ENCODE results near the gene ZNF292.
"Not testable (repeated sequence)": the region's sequence is repeated elsewhere in the genome, so short reads cannot be mapped to it uniquely, and the experiment has no call there.

ZNF292 gene

GRCh38 chr6:87152526-87152955, 2.8 kb upstream of the ZNF292 start:
- H3K36me3 ChIP-seq (ENCODE audit: control insufficient read depth, insufficient read depth, low read length) = no peaks in the 10 kb centered on the region
- H3K27me3 ChIP-seq (replicated peaks; ENCODE audit: control insufficient read depth, insufficient read depth, low read length) = no peaks in the 10 kb centered on the region
- H3K4me3 ChIP-seq (replicated peaks; ENCODE audit: low read depth, low read length) = peak overlapping the region; percentile 72
- no peak for DNase-seq (ENCODE audit: extremely low read depth, insufficient read length)
- TF ChIP-seq, protein P1, sequence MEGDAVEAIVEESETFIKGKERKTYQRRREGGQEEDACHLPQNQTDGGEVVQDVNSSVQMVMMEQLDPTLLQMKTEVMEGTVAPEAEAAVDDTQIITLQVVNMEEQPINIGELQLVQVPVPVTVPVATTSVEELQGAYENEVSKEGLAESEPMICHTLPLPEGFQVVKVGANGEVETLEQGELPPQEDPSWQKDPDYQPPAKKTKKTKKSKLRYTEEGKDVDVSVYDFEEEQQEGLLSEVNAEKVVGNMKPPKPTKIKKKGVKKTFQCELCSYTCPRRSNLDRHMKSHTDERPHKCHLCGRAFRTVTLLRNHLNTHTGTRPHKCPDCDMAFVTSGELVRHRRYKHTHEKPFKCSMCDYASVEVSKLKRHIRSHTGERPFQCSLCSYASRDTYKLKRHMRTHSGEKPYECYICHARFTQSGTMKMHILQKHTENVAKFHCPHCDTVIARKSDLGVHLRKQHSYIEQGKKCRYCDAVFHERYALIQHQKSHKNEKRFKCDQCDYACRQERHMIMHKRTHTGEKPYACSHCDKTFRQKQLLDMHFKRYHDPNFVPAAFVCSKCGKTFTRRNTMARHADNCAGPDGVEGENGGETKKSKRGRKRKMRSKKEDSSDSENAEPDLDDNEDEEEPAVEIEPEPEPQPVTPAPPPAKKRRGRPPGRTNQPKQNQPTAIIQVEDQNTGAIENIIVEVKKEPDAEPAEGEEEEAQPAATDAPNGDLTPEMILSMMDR (IDR thresholded peaks at IDR 0.05; ENCODE audit: insufficient read depth, low read length, poor library complexity, severe bottlenecking) = no peak

DNA sequence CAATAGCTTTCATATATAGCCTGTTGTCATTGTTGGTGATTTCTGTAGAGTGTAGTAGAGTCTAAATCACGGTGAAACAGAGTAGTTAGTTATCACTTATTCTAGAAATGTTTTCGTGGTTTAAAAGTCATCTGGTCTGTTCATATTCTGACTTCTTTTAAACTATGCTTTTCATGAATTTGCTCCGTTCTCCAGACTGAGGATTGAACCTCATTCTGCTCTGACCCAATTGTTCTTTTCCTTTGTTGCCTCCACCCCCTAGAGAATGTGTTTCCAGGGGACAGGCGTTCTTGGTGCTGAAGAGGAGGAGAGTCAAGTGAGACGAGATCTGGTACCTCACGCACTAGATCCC, 748 bp upstream of the ZNF292 start:
- DNase-seq (ENCODE audit: extremely low read depth, insufficient read length) = no peak
- no peaks in the 10 kb centered on the region for H3K36me3 ChIP-seq (ENCODE audit: control insufficient read depth, insufficient read depth, low read length)
- H3K4me3 ChIP-seq (replicated peaks; ENCODE audit: low read depth, low read length) = peak overlapping the region; percentile 72
- TF ChIP-seq, protein P1 (IDR thresholded peaks at IDR 0.05; ENCODE audit: insufficient read depth, low read length, poor library complexity, severe bottlenecking) = no peak
- no peaks in the 10 kb centered on the region for H3K27me3 ChIP-seq (replicated peaks; ENCODE audit: control insufficient read depth, insufficient read depth, low read length)

DNA sequence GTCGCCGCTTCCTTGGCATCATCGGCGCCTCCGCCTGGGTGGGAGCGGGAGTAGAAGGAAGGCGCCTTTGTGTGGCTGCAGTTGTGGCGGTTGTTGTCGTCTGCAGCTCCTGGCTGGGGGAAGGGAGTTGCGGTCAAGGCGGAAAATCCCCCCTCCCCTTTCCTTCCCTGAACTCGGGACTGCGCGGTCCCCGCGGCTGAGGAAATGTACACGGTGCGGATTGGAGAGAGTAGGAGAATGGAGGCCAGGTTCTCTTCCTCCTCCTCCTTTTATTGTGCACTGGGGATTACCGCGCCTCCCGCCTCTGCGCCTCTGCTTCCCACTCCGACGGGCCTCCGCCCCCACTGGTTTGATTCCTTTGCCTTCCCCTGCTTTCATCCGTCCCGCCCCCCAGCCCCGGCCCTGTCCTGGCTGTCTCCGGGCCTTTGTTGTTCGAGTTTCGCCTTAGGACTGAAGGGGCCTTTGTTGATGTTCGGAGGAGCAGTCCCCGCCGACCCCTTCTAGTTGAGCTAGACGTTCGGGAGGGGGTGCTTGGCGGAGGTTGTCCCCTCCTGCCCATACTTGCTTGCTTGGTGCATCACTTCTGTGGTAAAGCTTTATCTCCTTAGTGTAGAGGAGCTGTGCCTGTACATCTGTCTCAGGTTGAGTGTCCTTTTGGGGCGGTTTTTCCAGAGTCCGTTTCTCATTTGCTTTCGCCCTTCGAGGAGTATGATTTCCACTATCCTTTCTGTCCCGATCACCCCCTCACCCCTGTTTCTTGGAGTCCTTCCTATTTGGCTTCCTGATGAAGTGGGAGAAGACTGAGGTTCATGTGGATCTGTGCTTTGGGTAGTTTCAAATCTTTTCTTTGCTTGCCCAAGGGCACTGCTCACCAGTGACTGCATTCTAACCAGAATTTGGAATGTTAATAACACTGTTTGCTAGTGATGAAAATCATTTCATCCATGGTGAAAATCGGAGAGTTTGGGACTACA, 764 bp downstream of the ZNF292 start:
- no peak for DNase-seq (ENCODE audit: extremely low read depth, insufficient read length)
- TF ChIP-seq, protein P1 (IDR thresholded peaks at IDR 0.05; ENCODE audit: insufficient read depth, low read length, poor library complexity, severe bottlenecking) = peak; percentile 2
- no peaks in the 10 kb centered on the region for H3K36me3 ChIP-seq (ENCODE audit: control insufficient read depth, insufficient read depth, low read length)
- H3K27me3 ChIP-seq (replicated peaks; ENCODE audit: control insufficient read depth, insufficient read depth, low read length) = no peaks in the 10 kb centered on the region
- peak overlapping the region; percentile 72 for H3K4me3 ChIP-seq (replicated peaks; ENCODE audit: low read depth, low read length)

DNA sequence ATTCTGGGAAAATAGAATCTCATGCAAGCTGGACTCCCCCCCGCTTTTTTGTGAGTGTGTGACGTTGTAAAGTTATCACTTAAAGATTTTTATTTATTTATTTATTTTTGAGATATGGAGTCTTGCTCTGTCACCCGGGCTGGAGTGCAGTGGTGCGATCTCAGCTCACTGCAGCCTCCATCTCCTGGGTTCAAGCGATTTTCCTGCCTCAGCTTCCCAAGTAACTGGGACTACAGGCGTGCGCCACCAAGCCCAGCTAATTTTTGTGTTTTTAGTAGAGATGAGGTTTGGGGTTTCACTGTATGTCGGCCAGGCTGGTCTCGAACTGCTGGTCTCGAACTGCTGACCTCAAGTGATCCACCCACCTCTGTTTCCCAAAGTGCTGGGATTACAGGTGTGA, 2.2 kb downstream of the ZNF292 start:
- not testable (repeated sequence) for H3K27me3 ChIP-seq (replicated peaks; ENCODE audit: control insufficient read depth, insufficient read depth, low read length); DNase-seq (ENCODE audit: extremely low read depth, insufficient read length); H3K36me3 ChIP-seq (ENCODE audit: control insufficient read depth, insufficient read depth, low read length)
- H3K4me3 ChIP-seq (replicated peaks; ENCODE audit: low read depth, low read length) = peak overlapping the region; percentile 72

DNA sequence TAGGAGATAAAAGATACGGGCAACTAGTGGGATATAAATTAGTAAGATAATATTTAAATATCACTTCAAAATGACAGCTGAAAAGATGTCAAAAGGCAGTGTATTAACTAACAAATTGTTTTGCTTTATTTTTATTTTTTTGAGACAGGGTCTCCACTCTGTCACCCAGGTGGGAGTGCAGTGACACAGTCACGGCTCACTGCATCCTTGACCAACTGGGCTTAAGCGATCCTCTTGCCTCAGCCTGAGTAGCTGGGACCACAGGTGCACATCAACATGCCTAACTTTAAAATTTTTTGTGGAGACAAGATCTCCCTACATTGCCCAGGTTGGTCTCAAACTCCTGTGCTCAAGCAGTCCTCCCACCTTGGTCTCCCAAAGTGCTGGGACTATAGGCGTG, 5.9 kb downstream of the ZNF292 start:
- no peak overlapping the region for H3K4me3 ChIP-seq (replicated peaks; ENCODE audit: low read depth, low read length)
- H3K27me3 ChIP-seq (replicated peaks; ENCODE audit: control insufficient read depth, insufficient read depth, low read length) = no peaks in the 10 kb centered on the region
- TF ChIP-seq, protein P1 (IDR thresholded peaks at IDR 0.05; ENCODE audit: insufficient read depth, low read length, poor library complexity, severe bottlenecking) = no peak
- no peak for DNase-seq (ENCODE audit: extremely low read depth, insufficient read length)
- no peaks in the 10 kb centered on the region for H3K36me3 ChIP-seq (ENCODE audit: control insufficient read depth, insufficient read depth, low read length)

GRCh38 chr6:87164004-87164403, 8.6 kb downstream of the ZNF292 start:
- TF ChIP-seq, protein P1 (IDR thresholded peaks at IDR 0.05; ENCODE audit: insufficient read depth, low read length, poor library complexity, severe bottlenecking) = no peak
- Histone ChIP-seq H3K27me3 (replicated peaks; ENCODE audit: control insufficient read depth, insufficient read depth, low read length) (no peaks in the 10 kb centered on the region), H3K36me3 (ENCODE audit: control insufficient read depth, insufficient read depth, low read length) (no peaks in the 10 kb centered on the region; the same call in 1 of the 2 replicates), H3K4me3 (replicated peaks; ENCODE audit: low read depth, low read length) (no peak overlapping the region)
- DNase-seq (ENCODE audit: extremely low read depth, insufficient read length) = no peak
